Neural crest cell (in vitro differentiated cells): ENCODE data around the gene ADCY9. TPM values are rescaled to one million over a fixed set of nuclear protein-coding genes. Genes with fewer than 3 reads are reported as not detected.

Source experiments
- DNase-seq: peaks from one replicate; pipeline ENCODE4 v3.0.0; 2021; ENCODE audit warnings: low read depth, mixed read lengths, low spot score
- H3K27ac Mint-ChIP-seq: one replicate; pipeline ENCODE4 v1.8.0; 2021; ENCODE audit warnings: mild to moderate bottlenecking, mixed read lengths; ENCODE audit not compliant: unreplicated experiment
- H3K27me3 Mint-ChIP-seq: 2 replicates; pipeline ENCODE4 v1.8.0; 2021; ENCODE audit warnings: low read depth, mild to moderate bottlenecking, mixed read lengths
- H3K36me3 Mint-ChIP-seq: 2 replicates; pipeline ENCODE4 v1.8.0; 2021; ENCODE audit warnings: low read depth, mild to moderate bottlenecking, mixed read lengths
- H3K4me1 Mint-ChIP-seq: 2 replicates; pipeline ENCODE4 v1.8.0; 2021; ENCODE audit warnings: mixed read lengths
- H3K4me3 Mint-ChIP-seq: one replicate; pipeline ENCODE4 v1.8.0; 2021; ENCODE audit warnings: mild to moderate bottlenecking, mixed read lengths
- H3K9me3 Mint-ChIP-seq: 2 replicates; pipeline ENCODE4 v1.8.0; 2021; ENCODE audit warnings: mixed read lengths
- CTCF ChIP-seq: fragments of 200-600 bp; sonication (generic); conservative IDR thresholded peaks from 2 replicates; pipeline ENCODE4 v1.5.0; 2021; ENCODE audit warnings: antibody characterized with exemption, mild to moderate bottlenecking
- total RNA-seq: library from RNA; stranded (reverse); gene quantifications from 2 replicates; pipeline ENCODE4 v1.2.1, GENCODE V29; 2021

The ADCY9 gene
- total RNA-seq, 1 donor from 2014 or later = 11.6 TPM

GRCh38 chr16:4058386-4058785 is 57.9 kb downstream of the ADCY9 start:
- DNase-seq = no peak
- H3K4me1 Mint-ChIP-seq = peaks cover 27% of the 10 kb centered on the region
- H3K4me3 Mint-ChIP-seq = no peak overlapping the region

GRCh38 chr16:4057439-4057877 is 58.8 kb downstream of the ADCY9 start:
- no peaks in the 10 kb centered on the region for H3K27me3 Mint-ChIP-seq
- H3K36me3 Mint-ChIP-seq = peaks cover 20% of the 10 kb centered on the region
- DNase-seq = no peak
- peaks cover 36% of the 10 kb centered on the region for H3K4me1 Mint-ChIP-seq
- TF ChIP-seq CTCF = no peak
- H3K4me3 Mint-ChIP-seq = no peak overlapping the region
- H3K27ac Mint-ChIP-seq = no peak overlapping the region
- peaks cover 6% of the 10 kb centered on the region for H3K9me3 Mint-ChIP-seq

More at GRCh38 chr16:4058386-4058785, 57.9 kb downstream of the ADCY9 start:
- no peaks in the 10 kb centered on the region for H3K27me3 Mint-ChIP-seq
- peaks cover 8% of the 10 kb centered on the region for H3K9me3 Mint-ChIP-seq
- TF ChIP-seq CTCF = no peak
- no peak overlapping the region for H3K27ac Mint-ChIP-seq
- H3K36me3 Mint-ChIP-seq = peaks cover 20% of the 10 kb centered on the region

GRCh38 chr16:4056161-4057105 is 59.8 kb downstream of the ADCY9 start:
- Mint-ChIP-seq H3K4me3 (no peak overlapping the region), H3K9me3 (peaks cover 3% of the 10 kb centered on the region), H3K36me3 (peaks cover 17% of the 10 kb centered on the region), H3K27me3 (no peaks in the 10 kb centered on the region), H3K4me1 (peaks cover 46% of the 10 kb centered on the region), H3K27ac (no peak overlapping the region)
- no peak for TF ChIP-seq CTCF
- DNase-seq = no peak

- Mint-ChIP-seq H3K27me3 (no peaks in the 10 kb centered on the region), H3K9me3 (no peaks in the 10 kb centered on the region), H3K36me3 (peaks cover 10% of the 10 kb centered on the region), H3K4me3 (no peak overlapping the region), H3K27ac (no peak overlapping the region), H3K4me1 (peaks cover 47% of the 10 kb centered on the region)
- no peak for TF ChIP-seq CTCF
- DNase-seq = no peak
Observed at GRCh38 chr16:4055748-4056147, 60.5 kb downstream of the ADCY9 start.

- Mint-ChIP-seq H3K27ac (peak overlapping the region; percentile 93), H3K9me3 (no peaks in the 10 kb centered on the region), H3K36me3 (peaks cover 1% of the 10 kb centered on the region), H3K4me3 (peak overlapping the region; percentile 58), H3K27me3 (no peaks in the 10 kb centered on the region), H3K4me1 (peaks cover 43% of the 10 kb centered on the region)
- DNase-seq = no peak
- no peak for TF ChIP-seq CTCF
Observed at GRCh38 chr16:4053301-4053845, 62.9 kb downstream of the ADCY9 start.
